ENCODE measurements around the gene SERPINB10. TPM values are rescaled to one million over a fixed set of nuclear protein-coding genes. Genes with fewer than 3 reads are reported as not detected.

The SERPINB10 gene
- total RNA-seq, 4 donors from 2014 or later, result not detected

DNA sequence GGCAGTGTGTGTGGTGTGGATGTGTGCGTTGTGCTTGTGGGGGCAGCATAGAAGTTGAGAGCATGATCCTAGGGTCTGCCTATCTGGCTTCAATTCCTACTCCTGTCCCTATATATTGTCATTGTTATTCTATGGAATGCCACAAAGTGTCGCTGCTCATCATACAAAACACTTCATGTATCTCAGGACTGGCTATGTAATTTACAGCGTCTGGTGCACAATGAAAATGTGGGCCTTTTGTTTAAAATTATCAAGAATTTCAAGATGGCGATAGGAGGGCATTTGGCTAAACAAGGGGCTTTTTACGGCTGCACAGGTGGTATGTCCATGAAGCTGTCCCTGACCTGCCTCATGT is 16.8 kb upstream of the SERPINB10 start:
- Histone ChIP-seq H3K4me1 (no peaks in the 10 kb centered on the region), H3K27ac (no peak overlapping the region), H3K9me3 (no peaks in the 10 kb centered on the region), H3K4me3 (replicated peaks in 1 of 3) (no peak overlapping the region), H3K27me3 (no peaks in the 10 kb centered on the region), H3K36me3 (no peaks in the 10 kb centered on the region)
- WGBS, 2 donors, result 82% methylated on average over 5 of the region's 5 CpGs
- intact Hi-C loops (cut with DNase I), result no loop called here
- DNase-seq, result no peak
- TF ChIP-seq, protein P1, sequence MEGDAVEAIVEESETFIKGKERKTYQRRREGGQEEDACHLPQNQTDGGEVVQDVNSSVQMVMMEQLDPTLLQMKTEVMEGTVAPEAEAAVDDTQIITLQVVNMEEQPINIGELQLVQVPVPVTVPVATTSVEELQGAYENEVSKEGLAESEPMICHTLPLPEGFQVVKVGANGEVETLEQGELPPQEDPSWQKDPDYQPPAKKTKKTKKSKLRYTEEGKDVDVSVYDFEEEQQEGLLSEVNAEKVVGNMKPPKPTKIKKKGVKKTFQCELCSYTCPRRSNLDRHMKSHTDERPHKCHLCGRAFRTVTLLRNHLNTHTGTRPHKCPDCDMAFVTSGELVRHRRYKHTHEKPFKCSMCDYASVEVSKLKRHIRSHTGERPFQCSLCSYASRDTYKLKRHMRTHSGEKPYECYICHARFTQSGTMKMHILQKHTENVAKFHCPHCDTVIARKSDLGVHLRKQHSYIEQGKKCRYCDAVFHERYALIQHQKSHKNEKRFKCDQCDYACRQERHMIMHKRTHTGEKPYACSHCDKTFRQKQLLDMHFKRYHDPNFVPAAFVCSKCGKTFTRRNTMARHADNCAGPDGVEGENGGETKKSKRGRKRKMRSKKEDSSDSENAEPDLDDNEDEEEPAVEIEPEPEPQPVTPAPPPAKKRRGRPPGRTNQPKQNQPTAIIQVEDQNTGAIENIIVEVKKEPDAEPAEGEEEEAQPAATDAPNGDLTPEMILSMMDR (IDR thresholded peaks at IDR 0.05), result no peak
- no peak for TF ChIP-seq POLR2A (IDR thresholded peaks at IDR 0.05)

DNA sequence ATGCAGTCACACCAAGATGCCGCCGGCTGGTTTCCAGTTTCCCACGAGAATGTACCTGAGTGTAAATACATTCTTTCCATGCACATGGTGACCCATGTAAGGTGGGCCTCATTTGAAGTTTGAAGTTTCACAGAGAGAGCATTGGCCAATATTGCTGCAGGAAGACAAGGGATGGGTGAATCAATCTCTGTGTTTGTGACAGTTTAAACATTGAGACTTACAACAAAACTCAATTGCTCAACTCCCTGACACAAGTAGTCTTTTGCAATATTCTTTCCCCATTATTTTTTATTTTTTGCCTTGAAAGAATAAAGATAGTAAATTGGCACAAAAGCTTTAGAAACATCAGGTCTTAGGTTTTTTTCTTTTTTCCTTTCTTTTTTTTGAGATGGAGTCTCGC is 15.2 kb upstream of the SERPINB10 start:
- H3K4me1 ChIP-seq, result no peaks in the 10 kb centered on the region
- no peaks in the 10 kb centered on the region for H3K36me3 ChIP-seq
- intact Hi-C loops (cut with DNase I), result no loop called here
- H3K4me3 ChIP-seq (replicated peaks in 1 of 3), result no peak overlapping the region
- H3K9me3 ChIP-seq, result no peaks in the 10 kb centered on the region
- no peak overlapping the region for H3K27ac ChIP-seq
- H3K27me3 ChIP-seq, result no peaks in the 10 kb centered on the region
- no peak for DNase-seq
- no peak for TF ChIP-seq POLR2A (IDR thresholded peaks at IDR 0.05)
- TF ChIP-seq, protein P1 (IDR thresholded peaks at IDR 0.05), result no peak
- WGBS, 2 donors, result 87 to 92% methylated on average over 4 of the region's 4 CpGs

DNA sequence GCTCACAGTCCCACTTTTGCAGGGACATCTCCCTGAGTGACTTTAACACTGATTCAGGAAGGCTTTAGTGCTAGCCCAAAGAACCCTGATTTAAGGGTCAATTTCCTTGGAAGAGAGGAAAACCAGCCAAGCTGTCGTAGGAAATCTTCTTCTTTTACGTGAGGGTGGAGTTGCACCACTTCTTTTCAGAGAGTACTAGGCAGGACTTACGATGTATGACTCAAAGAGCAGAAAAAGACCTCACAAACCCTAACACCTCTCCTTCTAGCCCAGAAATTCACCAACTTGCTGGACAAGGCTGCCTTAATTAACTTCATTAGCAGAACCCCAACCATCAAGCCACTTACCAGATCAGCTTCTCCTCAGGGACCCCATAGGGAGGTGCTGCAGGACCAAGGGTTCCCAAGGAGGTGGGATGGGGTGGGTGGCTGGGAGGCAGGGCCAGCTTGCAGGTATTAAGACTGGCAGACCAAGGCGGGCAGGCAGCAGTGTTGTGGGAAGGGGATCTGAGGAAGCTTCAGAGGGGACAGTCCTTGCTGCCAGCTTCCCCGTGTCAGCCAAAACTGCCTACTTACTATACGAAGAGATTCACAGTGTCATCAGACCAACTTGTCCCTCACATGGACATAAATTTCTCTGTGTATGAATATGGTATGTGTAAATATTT is 13.5 kb upstream of the SERPINB10 start:
- no peaks in the 10 kb centered on the region for H3K27me3 ChIP-seq
- 84 to 88% methylated on average over 6 of the region's 6 CpGs for WGBS, 2 donors
- H3K4me3 ChIP-seq (replicated peaks in 1 of 3), result no peak overlapping the region
- no peaks in the 10 kb centered on the region for H3K4me1 ChIP-seq
- no peaks in the 10 kb centered on the region for H3K36me3 ChIP-seq
- intact Hi-C loops (cut with DNase I), result no loop called here
- H3K27ac ChIP-seq, result no peak overlapping the region
- no peak for DNase-seq
- no peaks in the 10 kb centered on the region for H3K9me3 ChIP-seq
- TF ChIP-seq, protein P1 (IDR thresholded peaks at IDR 0.05), result no peak
- no peak for TF ChIP-seq POLR2A (IDR thresholded peaks at IDR 0.05)

DNA sequence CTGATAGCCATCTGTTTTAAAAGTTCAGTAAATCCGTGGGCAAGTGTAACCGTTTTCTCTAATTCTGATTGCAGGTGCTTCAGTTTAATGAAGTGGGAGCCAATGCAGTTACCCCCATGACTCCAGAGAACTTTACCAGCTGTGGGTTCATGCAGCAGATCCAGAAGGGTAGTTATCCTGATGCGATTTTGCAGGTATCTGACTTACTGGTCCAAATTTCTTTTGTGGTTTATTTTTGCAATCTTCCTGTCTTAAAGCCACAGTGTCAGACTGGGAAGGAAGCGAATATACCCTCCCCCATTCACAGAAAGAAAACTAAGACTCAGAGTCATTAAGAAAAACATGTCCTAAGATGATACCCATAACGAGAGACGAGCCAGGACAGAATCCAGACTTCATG is 12.6 kb upstream of the SERPINB10 start:
- intact Hi-C loops (cut with DNase I), result no loop called here
- Histone ChIP-seq H3K27ac (no peak overlapping the region), H3K9me3 (no peaks in the 10 kb centered on the region), H3K36me3 (no peaks in the 10 kb centered on the region), H3K4me1 (no peaks in the 10 kb centered on the region), H3K4me3 (replicated peaks in 1 of 3) (no peak overlapping the region), H3K27me3 (no peaks in the 10 kb centered on the region)
- 67 to 75% methylated on average over 6 of the region's 6 CpGs for WGBS, 2 donors
- TF ChIP-seq, protein P1 (IDR thresholded peaks at IDR 0.05), result no peak
- no peak for TF ChIP-seq POLR2A (IDR thresholded peaks at IDR 0.05)
- no peak for DNase-seq

DNA sequence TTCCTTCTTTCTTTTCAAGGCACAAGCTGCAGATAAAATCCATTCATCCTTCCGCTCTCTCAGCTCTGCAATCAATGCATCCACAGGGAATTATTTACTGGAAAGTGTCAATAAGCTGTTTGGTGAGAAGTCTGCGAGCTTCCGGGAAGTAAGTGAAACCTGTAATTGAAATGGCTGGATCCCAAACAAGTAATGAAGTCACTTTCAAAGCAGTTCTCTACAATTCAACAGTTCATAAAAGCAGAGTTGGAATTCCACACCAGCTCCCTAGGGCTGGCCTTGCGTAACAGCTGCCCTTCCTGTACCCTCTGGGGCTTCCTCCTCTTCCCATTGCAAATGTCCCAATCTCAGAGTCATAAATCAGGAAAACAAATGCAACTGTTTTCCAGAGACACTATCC is 10.7 kb upstream of the SERPINB10 start:
- intact Hi-C loops (cut with DNase I), result no loop called here
- TF ChIP-seq, protein P1 (IDR thresholded peaks at IDR 0.05), result no peak
- no peak for TF ChIP-seq POLR2A (IDR thresholded peaks at IDR 0.05)
- Histone ChIP-seq H3K4me1 (no peaks in the 10 kb centered on the region), H3K27ac (no peak overlapping the region), H3K4me3 (replicated peaks in 1 of 3) (no peak overlapping the region), H3K27me3 (no peaks in the 10 kb centered on the region), H3K36me3 (no peaks in the 10 kb centered on the region), H3K9me3 (no peaks in the 10 kb centered on the region)
- WGBS, 2 donors, result 62 to 75% methylated on average over 4 of the region's 4 CpGs
- no peak for DNase-seq

Measured in thyroid gland (tissue), 4 donors.